ENCODE results near the gene KLHL6.

Gene KLHL6

DNA sequence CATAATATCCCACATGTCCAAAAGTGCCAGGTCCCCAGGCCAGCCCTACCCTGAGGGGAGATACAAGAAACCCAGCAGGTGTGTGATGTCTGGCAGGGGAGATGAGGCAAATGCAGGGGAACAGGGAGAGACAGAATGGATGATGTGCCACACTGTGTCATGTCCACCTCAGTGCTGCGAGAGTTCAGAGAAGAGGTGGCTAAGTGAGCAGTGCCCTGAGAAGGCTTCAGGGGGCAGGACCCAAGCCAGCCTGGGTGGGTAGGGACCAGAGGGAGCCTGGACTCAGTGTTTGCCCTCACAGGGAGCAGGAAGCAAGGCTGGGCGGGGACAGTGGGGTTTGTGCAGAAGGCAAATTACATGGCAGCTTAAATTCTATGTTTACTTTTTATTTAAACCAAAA lies 61.2 kb downstream of the KLHL6 start:
- H3K36me3 ChIP-seq = peaks cover 81% of the 10 kb centered on the region

DNA sequence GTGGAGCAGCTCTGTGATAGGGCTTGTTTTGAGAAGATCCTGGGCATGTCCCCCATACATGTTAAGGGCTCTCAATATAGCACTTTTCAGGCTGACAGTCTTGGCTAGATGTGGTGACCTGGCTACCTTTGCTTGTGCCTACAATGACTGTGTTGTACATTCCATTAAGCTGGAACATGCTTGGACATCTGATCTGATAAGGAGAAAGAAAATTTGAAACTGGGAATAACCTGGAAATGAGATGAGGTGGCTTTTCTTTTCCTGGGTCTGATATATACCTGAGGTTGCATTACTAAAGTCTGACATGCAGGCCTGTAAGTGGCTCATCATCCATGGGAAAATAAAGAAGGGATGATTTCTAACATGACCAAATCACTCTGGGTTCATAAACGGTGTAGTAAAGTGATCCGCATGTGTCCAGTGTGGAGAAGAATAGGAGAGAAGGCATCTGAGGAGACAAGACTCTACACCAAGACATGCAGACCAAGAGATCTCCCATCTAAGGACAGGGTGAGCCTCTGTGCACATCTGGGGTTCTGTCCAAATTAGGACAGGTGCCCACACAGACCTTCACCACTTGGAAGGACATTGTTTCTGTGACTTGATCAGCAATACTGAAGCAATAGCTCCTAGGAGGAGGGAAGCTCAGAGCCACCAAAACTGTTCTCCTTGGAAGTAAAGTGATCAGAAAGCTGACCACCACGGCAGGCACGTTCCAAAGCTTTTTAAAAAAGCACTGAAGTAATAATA lies 62.0 kb downstream of the KLHL6 start:
- H3K4me3 ChIP-seq = no peak overlapping the region
- no peak overlapping the region for H3K4me2 ChIP-seq
- no peak for TF ChIP-seq Cebpa-rat (IDR thresholded peaks at IDR 0.05)
- H3K9me3 ChIP-seq = peaks cover 19% of the 10 kb centered on the region
- no peak overlapping the region for H3K9ac ChIP-seq
- H3K27ac ChIP-seq = no peak overlapping the region
- H4K20me1 ChIP-seq = no peaks in the 10 kb centered on the region
- H3K27me3 ChIP-seq = no peaks in the 10 kb centered on the region
- peaks cover 22% of the 10 kb centered on the region for H3K4me1 ChIP-seq
- H3K36me3 ChIP-seq = peaks cover 78% of the 10 kb centered on the region

More for the DNA sequence above, 61.2 kb downstream of the KLHL6 start:
- no peaks in the 10 kb centered on the region for H3K27me3 ChIP-seq
- H3K4me2 ChIP-seq = no peak overlapping the region
- H3K4me1 ChIP-seq = peaks cover 22% of the 10 kb centered on the region
- no peak overlapping the region for H3K4me3 ChIP-seq
- H3K27ac ChIP-seq = no peak overlapping the region
- no peaks in the 10 kb centered on the region for H4K20me1 ChIP-seq
- no peak for TF ChIP-seq Cebpa-rat (IDR thresholded peaks at IDR 0.05)
- peaks cover 19% of the 10 kb centered on the region for H3K9me3 ChIP-seq
- H3K9ac ChIP-seq = no peak overlapping the region

DNA sequence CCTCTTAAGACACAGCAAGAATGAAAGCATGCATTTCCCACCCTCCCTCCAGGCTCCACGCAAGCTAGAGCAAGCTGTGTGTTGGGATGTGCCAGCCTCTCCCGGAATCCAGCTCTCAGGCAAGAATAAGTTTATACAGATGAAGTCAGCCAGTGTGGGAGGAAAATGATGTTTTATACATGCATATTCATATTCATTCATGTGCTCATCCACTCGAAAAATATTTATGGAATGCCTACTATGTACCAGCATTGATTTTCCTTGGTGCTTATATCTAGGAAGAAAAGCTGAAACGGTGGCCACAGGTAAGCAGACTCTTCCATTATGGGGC lies 62.7 kb downstream of the KLHL6 start:
- peaks cover 75% of the 10 kb centered on the region for H3K36me3 ChIP-seq
- H3K27me3 ChIP-seq = no peaks in the 10 kb centered on the region
- TF ChIP-seq Cebpa-rat (IDR thresholded peaks at IDR 0.05) = no peak
- H3K4me2 ChIP-seq = no peak overlapping the region
- H3K9me3 ChIP-seq = peaks cover 19% of the 10 kb centered on the region
- no peak overlapping the region for H3K9ac ChIP-seq
- peaks cover 22% of the 10 kb centered on the region for H3K4me1 ChIP-seq
- no peak overlapping the region for H3K4me3 ChIP-seq
- no peaks in the 10 kb centered on the region for H4K20me1 ChIP-seq
- no peak overlapping the region for H3K27ac ChIP-seq

DNA sequence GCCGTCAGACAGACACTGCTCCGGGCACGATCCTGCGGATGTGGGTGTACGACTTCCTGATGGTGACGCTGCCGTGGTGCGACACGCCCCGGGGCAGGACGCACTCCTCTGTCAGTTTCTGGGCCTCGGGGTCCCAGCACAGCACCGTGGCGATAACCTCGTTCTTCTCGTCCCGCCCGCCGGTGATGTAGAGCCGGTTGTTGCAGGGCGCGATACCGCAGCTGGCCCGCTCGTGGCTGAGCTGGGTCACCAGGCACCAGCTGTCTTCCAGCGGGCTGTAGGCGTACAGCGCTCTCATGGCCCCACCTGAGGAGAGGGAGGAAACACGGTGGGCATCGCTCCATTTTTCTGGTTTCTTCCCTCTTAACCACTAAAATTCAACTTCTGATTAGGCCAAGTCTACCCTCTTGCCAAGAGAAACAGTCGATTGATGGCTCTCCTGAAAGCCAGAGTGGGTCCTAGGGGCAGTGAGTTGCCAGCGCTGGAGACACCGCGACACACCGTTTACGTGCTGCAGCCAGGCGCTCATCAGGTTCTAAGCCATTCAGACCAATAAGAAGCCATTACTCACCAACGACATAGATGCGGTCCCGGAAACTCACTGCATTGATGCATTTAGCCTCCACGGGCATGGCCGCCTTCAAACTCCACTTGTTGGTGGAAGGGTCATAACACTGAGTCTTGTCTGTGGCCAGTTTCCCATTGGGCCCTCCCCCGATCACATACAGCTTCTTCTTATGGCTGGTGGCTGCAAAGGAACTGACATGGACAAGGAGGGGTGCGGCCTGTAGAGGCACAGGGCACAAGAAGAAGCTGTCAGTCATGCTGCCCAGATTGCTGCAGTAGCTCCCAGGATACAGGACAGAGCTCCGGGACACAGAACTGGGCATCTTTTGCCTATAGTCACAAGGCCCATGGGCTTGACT lies 63.3 kb downstream of the KLHL6 start:
- peaks cover 22% of the 10 kb centered on the region for H3K4me1 ChIP-seq
- peaks cover 69% of the 10 kb centered on the region for H3K36me3 ChIP-seq
- peak overlapping the region; percentile 35; the same call in 1 of the 2 replicates for H3K27ac ChIP-seq
- no peak overlapping the region for H3K4me2 ChIP-seq
- TF ChIP-seq Cebpa-rat (IDR thresholded peaks at IDR 0.05) = no peak
- peaks cover 15% of the 10 kb centered on the region for H3K9me3 ChIP-seq
- H4K20me1 ChIP-seq = no peaks in the 10 kb centered on the region
- H3K27me3 ChIP-seq = no peaks in the 10 kb centered on the region
- H3K9ac ChIP-seq = no peak overlapping the region
- H3K4me3 ChIP-seq = no peak overlapping the region

DNA sequence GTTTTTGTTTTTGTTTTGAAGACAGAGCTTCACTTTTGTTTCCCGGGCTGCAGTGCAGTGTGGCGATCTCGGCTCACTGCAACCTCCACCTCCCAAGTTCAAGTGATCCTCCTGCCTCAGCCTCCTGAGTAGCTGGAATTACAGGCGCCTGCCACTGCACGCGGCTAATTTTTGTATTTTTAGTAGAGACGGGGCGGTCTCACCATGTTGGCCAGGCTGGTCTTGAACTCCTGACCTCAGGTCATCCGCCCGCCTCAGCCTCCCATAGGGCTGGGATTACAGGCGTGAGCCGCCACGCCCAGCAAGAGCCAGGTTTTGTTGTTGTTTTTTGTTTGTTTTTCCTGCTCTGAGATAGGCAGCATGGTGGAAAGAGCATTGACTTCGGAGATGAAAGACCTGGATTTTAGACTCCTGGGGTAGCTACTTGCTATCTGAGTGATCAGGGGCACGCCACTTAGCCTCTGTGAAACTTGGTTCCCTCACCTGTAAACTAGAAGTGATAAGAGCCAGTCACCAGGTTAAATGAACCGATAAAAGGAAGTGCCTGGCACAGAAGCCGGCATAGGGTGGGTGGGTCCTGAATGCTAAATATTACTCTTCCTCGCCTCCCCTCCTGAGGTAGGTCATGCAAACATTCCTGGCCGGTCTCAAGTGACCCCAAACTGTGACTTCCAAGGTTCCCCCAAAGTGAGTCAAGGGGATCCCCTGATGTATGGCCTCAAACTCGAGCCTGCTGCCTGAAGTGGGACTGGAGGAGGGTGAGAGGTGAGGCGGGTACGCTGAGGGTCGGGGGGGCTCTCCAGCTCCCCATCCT lies 64.2 kb downstream of the KLHL6 start:
- H3K9ac ChIP-seq = no peak overlapping the region
- H3K27me3 ChIP-seq = no peaks in the 10 kb centered on the region
- no peak for TF ChIP-seq Cebpa-rat (IDR thresholded peaks at IDR 0.05)
- H3K9me3 ChIP-seq = peaks cover 10% of the 10 kb centered on the region
- H3K4me1 ChIP-seq = peaks cover 22% of the 10 kb centered on the region
- H3K36me3 ChIP-seq = peaks cover 62% of the 10 kb centered on the region
- no peaks in the 10 kb centered on the region for H4K20me1 ChIP-seq
- peak overlapping the region; percentile 43 for H3K4me2 ChIP-seq
- peak overlapping the region; percentile 35; the same call in 1 of the 2 replicates for H3K27ac ChIP-seq
- no peak overlapping the region for H3K4me3 ChIP-seq

DNA sequence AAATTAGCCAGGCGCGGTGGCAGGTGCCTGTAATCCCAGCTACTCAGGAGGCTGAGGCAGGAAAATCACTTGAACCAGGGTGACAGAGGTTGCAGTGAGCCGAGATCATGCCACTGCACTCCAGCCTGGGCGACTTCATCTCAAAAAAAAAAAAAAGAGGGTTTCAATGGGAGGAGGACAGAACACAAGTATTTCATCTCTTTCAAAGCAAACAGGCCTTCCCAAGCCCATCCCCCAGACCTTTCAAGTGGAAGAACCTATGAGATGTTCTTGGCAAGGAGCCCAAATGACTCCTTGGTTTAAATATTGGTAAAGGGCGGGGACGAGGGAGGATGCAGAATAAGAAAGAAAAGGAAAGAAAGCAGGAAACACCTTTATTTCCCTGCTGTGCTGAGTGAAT lies 64.9 kb downstream of the KLHL6 start:
- Histone ChIP-seq H3K4me2 (peak overlapping the region; percentile 43), H3K36me3 (peaks cover 62% of the 10 kb centered on the region), H3K4me3 (no peak overlapping the region), H3K9ac (no peak overlapping the region), H3K4me1 (peaks cover 22% of the 10 kb centered on the region), H4K20me1 (no peaks in the 10 kb centered on the region), H3K9me3 (peaks cover 10% of the 10 kb centered on the region), H3K27ac (no peak overlapping the region), H3K27me3 (no peaks in the 10 kb centered on the region)
- no peak for TF ChIP-seq Cebpa-rat (IDR thresholded peaks at IDR 0.05)

DNA sequence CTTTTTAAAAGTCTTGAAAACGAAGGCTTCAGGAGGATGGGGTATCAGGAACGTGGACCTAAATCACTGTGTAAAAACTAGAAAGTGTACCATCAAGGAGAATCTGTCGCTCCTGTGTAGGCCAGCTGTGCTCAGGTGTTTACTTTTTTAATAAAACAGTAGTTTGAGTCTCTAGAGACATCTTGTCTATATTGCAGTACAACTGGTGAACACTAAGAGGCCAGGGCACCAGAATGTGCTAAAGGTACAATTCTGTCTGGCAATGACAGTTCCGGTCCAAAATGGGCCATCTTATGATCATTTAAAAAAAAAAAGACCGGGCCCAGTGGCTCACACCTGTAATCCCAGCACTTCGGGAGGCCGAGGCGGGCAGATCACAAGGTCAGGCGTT lies 65.3 kb downstream of the KLHL6 start:
- H3K9me3 ChIP-seq = peaks cover 10% of the 10 kb centered on the region
- H3K36me3 ChIP-seq = peaks cover 62% of the 10 kb centered on the region
- no peak overlapping the region for H3K27ac ChIP-seq
- H3K4me3 ChIP-seq = no peak overlapping the region
- H3K4me1 ChIP-seq = peaks cover 22% of the 10 kb centered on the region
- H4K20me1 ChIP-seq = no peaks in the 10 kb centered on the region
- H3K4me2 ChIP-seq = no peak overlapping the region
- no peak overlapping the region for H3K9ac ChIP-seq
- no peaks in the 10 kb centered on the region for H3K27me3 ChIP-seq
- no peak for TF ChIP-seq Cebpa-rat (IDR thresholded peaks at IDR 0.05)

DNA sequence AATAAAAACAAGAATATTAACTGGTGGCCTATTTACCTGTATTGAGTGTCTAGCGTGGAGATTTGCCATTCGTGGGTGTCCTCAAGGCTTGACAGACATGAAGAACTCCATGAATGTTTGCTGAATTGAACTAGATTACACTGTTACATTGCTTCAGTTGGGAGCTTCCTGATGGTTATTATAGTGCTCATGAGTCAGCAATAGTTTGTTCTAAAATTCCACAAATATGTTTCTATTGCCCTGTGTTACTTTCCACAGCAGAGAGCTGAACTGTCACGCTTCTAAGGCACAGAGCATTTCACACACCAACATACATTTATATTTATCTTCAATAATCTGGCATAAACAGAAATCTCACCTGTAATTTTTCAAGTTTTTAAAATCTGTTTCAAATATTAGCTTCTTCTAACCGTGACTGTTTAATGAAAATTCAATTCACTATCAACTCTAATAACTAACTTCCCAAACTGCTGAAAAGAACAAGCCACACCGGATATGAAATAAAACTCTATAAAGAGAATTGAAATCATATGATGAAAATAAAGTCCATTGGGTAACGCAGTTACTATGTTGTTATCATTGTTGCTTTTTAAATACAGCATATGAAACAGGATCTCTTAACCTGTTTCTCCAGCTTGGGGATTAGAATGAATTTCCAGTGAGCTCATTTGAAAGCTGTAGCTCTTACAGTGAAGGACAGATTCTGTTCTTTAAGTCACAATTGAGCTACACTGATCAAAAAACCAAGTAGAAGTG lies 65.9 kb downstream of the KLHL6 start:
- no peak overlapping the region for H3K27ac ChIP-seq
- peaks cover 10% of the 10 kb centered on the region for H3K9me3 ChIP-seq
- no peak overlapping the region for H3K9ac ChIP-seq
- H3K27me3 ChIP-seq = no peaks in the 10 kb centered on the region
- H3K4me3 ChIP-seq = no peak overlapping the region
- H4K20me1 ChIP-seq = no peaks in the 10 kb centered on the region
- no peak overlapping the region for H3K4me2 ChIP-seq
- H3K4me1 ChIP-seq = peaks cover 22% of the 10 kb centered on the region
- H3K36me3 ChIP-seq = peaks cover 62% of the 10 kb centered on the region
- TF ChIP-seq Cebpa-rat (IDR thresholded peaks at IDR 0.05) = no peak

DNA sequence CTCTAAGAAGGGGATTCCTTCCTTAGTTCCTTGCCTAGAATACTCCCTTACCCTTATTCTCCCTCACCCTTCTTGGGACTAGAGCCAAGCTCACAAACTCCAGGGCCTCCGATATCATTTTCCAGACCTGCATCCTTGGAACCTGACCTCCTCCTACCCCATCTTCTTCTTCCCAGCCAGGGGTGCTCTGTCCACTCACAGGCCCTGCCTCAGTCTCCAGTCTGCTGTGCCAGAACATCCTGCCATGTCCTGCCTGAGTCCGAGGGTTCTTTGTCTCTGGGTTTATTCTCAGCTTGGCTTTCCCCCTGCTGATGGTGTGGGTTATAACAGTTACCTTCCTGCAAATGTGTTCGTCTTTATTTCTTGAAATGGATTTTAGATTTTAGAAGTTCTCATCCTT lies 67.2 kb downstream of the KLHL6 start:
- no peak overlapping the region for H3K4me3 ChIP-seq
- no peaks in the 10 kb centered on the region for H3K27me3 ChIP-seq
- H3K4me1 ChIP-seq = peaks cover 22% of the 10 kb centered on the region
- H3K4me2 ChIP-seq = no peak overlapping the region
- no peak for TF ChIP-seq Cebpa-rat (IDR thresholded peaks at IDR 0.05)
- H3K36me3 ChIP-seq = peaks cover 49% of the 10 kb centered on the region
- no peak overlapping the region for H3K27ac ChIP-seq
- H4K20me1 ChIP-seq = no peaks in the 10 kb centered on the region
- H3K9me3 ChIP-seq = peaks cover 10% of the 10 kb centered on the region
- H3K9ac ChIP-seq = no peak overlapping the region
